ENCODE measurements around the gene SACS. TPM values are rescaled to one million over a fixed set of nuclear protein-coding genes. Genes with fewer than 3 reads are reported as not detected.
A peak's percentile ranks its signal among the peaks of the same experiment; 100 is the strongest.

SACS gene
- total and polyA plus RNA-seq, 4 donors: 0.50 to 7.2 (median 2.9) TPM

GRCh38 chr13:23375001-23375971 lies 58.2 kb downstream of the SACS start (continued):
- TF ChIP-seq REST (IDR thresholded peaks at IDR 0.05): peak; percentile 41
- no peak for TF ChIP-seq NR2F2 (IDR thresholded peaks at IDR 0.05)

GRCh38 chr13:23372264-23372906 lies 61.1 kb downstream of the SACS start:
- TF ChIP-seq YY1 (IDR thresholded peaks at IDR 0.05) (no peak), RAD21 (IDR thresholded peaks at IDR 0.05) (no peak), SP1 (IDR thresholded peaks at IDR 0.05) (no peak), MAX (IDR thresholded peaks at IDR 0.05) (no peak), FOXA2 (IDR thresholded peaks at IDR 0.05) (no peak), REST (IDR thresholded peaks at IDR 0.05) (no peak), RXRA (IDR thresholded peaks at IDR 0.05) (no peak), JUND (IDR thresholded peaks at IDR 0.05) (no peak), HNF4A (conservative IDR thresholded peaks at IDR 0.05) (no peak), TAF1 (conservative IDR thresholded peaks at IDR 0.05) (no peak), GABPA (IDR thresholded peaks at IDR 0.05 in 1 of 2, conservative IDR thresholded peaks at IDR 0.05 in 1 of 2) (no peak), HNF4G (IDR thresholded peaks at IDR 0.05) (no peak), ZBTB33 (IDR thresholded peaks at IDR 0.05) (no peak), ATF3 (IDR thresholded peaks at IDR 0.05) (no peak), EGR1 (IDR thresholded peaks at IDR 0.05; ENCODE audit: low read depth in 2 of 2) (no peak), NR2F2 (IDR thresholded peaks at IDR 0.05) (no peak), CTCF (IDR thresholded peaks at IDR 0.05; ENCODE audit: low read depth, low read length, missing input control) (no peak), FOXA1 (IDR thresholded peaks at IDR 0.05) (no peak)
- H3K4me3 ChIP-seq (ENCODE audit: low read depth in 1 of 3, low read length in 3 of 3): no peak overlapping the region
- H3K4me1 ChIP-seq (ENCODE audit: control insufficient read depth in 4 of 4, insufficient read depth in 4 of 4, low read length in 3 of 4): peaks cover 0 to 7% (median 3%) of the 10 kb centered on the region in 4 donors
- H3K27ac ChIP-seq (ENCODE audit: low read depth in 1 of 2, low read length in 2 of 2): no peak overlapping the region
- no peaks in the 10 kb centered on the region for H3K27me3 ChIP-seq (ENCODE audit: control insufficient read depth in 4 of 4, insufficient read depth in 4 of 4, low read length in 3 of 4)
- H3K36me3 ChIP-seq (ENCODE audit: control insufficient read depth in 4 of 4, insufficient read depth in 3 of 4, low read depth in 1 of 4, low read length in 3 of 4): peaks cover 0 to 2% (median 0%) of the 10 kb centered on the region in 4 donors
- no peak for DNase-seq (ENCODE audit: low spot score)
- no peaks in the 10 kb centered on the region for H3K9me3 ChIP-seq (ENCODE audit: control insufficient read depth in 4 of 4, low read length in 3 of 4)
- H3K9ac ChIP-seq (ENCODE audit: low read depth in 1 of 2, low read length in 2 of 2): no peak overlapping the region
- 55% methylated on average over 5 of the region's 5 CpGs for WGBS

Data from liver (tissue), 9 donors.